CD4-positive, alpha-beta T cell (primary cell): ENCODE data around the gene SCAMP3. TPM values are rescaled to one million over a fixed set of nuclear protein-coding genes. Genes with fewer than 3 reads are reported as not detected.
A peak's percentile ranks its signal among the peaks of the same experiment; 100 is the strongest.
"Not testable (repeated sequence)": the region's sequence is repeated elsewhere in the genome, so short reads cannot be mapped to it uniquely, and the experiment has no call there.

Experiments used
- ATAC-seq: fragments of 200-7000 bp; cut with Tn5 transposase; one replicate; pipeline ENCODE4 v1.10.0; 2022; ENCODE audit warnings: mild to moderate bottlenecking; ENCODE audit not compliant: poor library complexity
- CTCF ChIA-PET: fragments of 350-600 bp; sonication (Branson Sonifier 250); formaldehyde crosslinking; loops from one replicate; lab custom pipeline; 2021; ENCODE audit warnings: antibody characterized with exemption, inconsistent platforms; lab: Charles Lee
- POLR2A ChIA-PET: fragments of 350-600 bp; sonication (Branson Sonifier 250); formaldehyde crosslinking; loops from one replicate; lab custom pipeline; 2021; ENCODE audit warnings: antibody characterized with exemption, inconsistent platforms; lab: Charles Lee
- DNase-seq, 14 experiments: peaks; one replicate each; pipeline ENCODE4 v3.0.0-alpha.2; 2013 to 2020; ENCODE audit warnings: mixed read lengths in 2 of 14
- H3K27ac ChIP-seq, 2 donors: one replicate each; pipeline versions ENCODE4 v1.5.1 to v1.7.0; 2013; ENCODE audit warnings: low read length in 2 of 2, low read depth in 1 of 2, mild to moderate bottlenecking in 1 of 2
- H3K27me3 ChIP-seq, 2 experiments: 1 replicate in 1 of 2; 2 replicates in 1 of 2; pipeline versions ENCODE4 v1.6.1 to v1.7.0; 2013; ENCODE audit warnings: low read length in 2 of 2, control low read depth in 1 of 2, mild to moderate bottlenecking in 1 of 2, moderate library complexity in 1 of 2; ENCODE audit not compliant: insufficient read depth in 2 of 2, control insufficient read depth in 1 of 2
- H3K36me3 ChIP-seq: one replicate; pipeline ENCODE4 v1.6.1; 2013; ENCODE audit warnings: low read length, control low read depth; ENCODE audit not compliant: insufficient read depth
- H3K4me1 ChIP-seq: one replicate; pipeline ENCODE4 v1.6.1; 2013; ENCODE audit warnings: low read length, control low read depth; ENCODE audit not compliant: insufficient read depth
- H3K4me3 ChIP-seq: one replicate; pipeline ENCODE4 v1.5.1; 2013; ENCODE audit warnings: mild to moderate bottlenecking, low read length, moderate library complexity
- H3K9me3 ChIP-seq, 2 experiments: 1 replicate in 1 of 2; 2 replicates in 1 of 2; pipeline versions ENCODE4 v1.6.1 to v1.7.0; 2013; ENCODE audit warnings: low read length in 2 of 2, mild to moderate bottlenecking in 2 of 2, control low read depth in 1 of 2, moderate library complexity in 1 of 2; ENCODE audit not compliant: control insufficient read depth in 1 of 2, insufficient read depth in 1 of 2
- H3K27ac Mint-ChIP-seq: one replicate; pipeline ENCODE4 v1.8.0; 2020; ENCODE audit warnings: mixed read lengths
- H3K27me3 Mint-ChIP-seq: one replicate; pipeline ENCODE4 v1.8.0; 2021; ENCODE audit warnings: mixed read lengths
- H3K36me3 Mint-ChIP-seq: one replicate; pipeline ENCODE4 v1.8.0; 2021; ENCODE audit warnings: low read depth, mixed read lengths
- H3K4me1 Mint-ChIP-seq: one replicate; pipeline ENCODE4 v1.8.0; 2021; ENCODE audit warnings: low read depth, mixed read lengths
- H3K4me3 Mint-ChIP-seq: one replicate; pipeline ENCODE4 v1.8.0; 2020; ENCODE audit warnings: mild to moderate bottlenecking, mixed read lengths
- H3K9me3 Mint-ChIP-seq: one replicate; pipeline ENCODE4 v1.8.0; 2020; ENCODE audit warnings: mixed read lengths
- CTCF ChIP-seq: fragments of 200-600 bp; IDR thresholded peaks from one replicate; pipeline ENCODE4 v1.8.0; 2022; ENCODE audit warnings: antibody characterized with exemption, mild to moderate bottlenecking
- intact Hi-C, 2 experiments: fragments of 100-400 bp; cut with DNase I in 1 of 2; cut with micrococcal nuclease in 1 of 2; formaldehyde crosslinking; loops; one replicate each; pipeline versions ENCODE4 v1.15.1 to v1.9.0; 2023 to 2025; cut with DNase I, micrococcal nuclease
- total RNA-seq, 174 experiments: library from RNA in 2 of 174; stranded (reverse) in 2 of 174; gene quantifications; one replicate each; pipeline ENCODE4 v1.2.3 and lab custom pipeline; 2021 to 2026

Gene SCAMP3
- total RNA-seq, 2 experiments from 2014 or later, result 54.8 to 55.6 TPM

DNA sequence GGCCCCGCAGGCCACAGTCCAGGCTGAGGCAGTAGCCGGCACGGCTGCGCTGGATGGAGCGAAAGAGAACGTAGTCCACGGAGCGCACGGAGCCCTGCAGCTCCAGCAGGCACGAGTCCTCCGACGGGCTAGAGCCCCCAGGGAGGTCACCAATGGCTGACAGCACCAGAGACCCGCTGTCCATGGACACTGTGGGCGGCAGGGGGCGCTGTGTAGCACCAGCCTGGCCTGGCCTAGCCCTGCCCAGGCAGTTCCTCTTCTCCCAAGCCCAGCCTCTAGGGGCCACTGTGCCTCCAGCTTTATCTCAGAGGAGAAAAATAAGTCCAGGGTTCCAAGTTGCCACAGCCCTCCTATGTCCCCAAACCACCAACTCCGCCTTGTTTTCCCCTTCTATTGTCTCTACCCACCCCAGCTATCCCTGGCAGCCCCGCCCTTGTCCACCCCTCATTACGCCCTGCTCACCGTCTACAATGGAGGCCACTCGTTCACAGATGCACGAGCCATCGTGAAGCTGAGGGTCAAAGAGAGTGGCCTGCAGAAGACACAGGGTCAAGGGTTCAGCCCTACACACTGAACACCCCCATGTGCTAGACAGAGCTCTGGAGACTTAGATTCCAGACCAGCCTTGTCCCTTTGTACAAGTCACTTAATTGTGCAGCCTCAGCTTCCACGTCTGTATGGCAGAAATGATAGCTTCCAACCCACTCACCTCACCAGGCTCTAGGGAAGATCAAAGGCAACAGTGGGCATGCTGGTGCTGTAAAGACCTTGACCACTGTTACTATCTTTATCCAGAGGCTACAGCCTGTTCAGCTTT, 11.3 kb downstream of the SCAMP3 start:
- H3K4me1 ChIP-seq, result peaks cover 37% of the 10 kb centered on the region
- no peaks in the 10 kb centered on the region for H3K9me3 ChIP-seq
- peak; percentile 100 for TF ChIP-seq CTCF
- H3K27ac ChIP-seq, result no peak overlapping the region
- no peaks in the 10 kb centered on the region for H3K27me3 ChIP-seq
- DNase-seq (peak; percentile 93 to 98 (median 96)), ATAC-seq (peak; percentile 96)
- Mint-ChIP-seq H3K27me3 (no peaks in the 10 kb centered on the region), H3K4me1 (peaks cover 23% of the 10 kb centered on the region), H3K36me3 (no peaks in the 10 kb centered on the region), H3K4me3 (peak overlapping the region; percentile 67), H3K9me3 (no peaks in the 10 kb centered on the region), H3K27ac (peak overlapping the region; percentile 16)
- ChIA-PET CTCF (interaction anchor here (0.5 to 4.4 kb wide), 49 partner anchors 9 to 609 kb away, joined by 3 to 114 read pairs (median 5); partner anchors contain the start of genes CLK2, FDPS, HCN3 and KRTCAP2), POLR2A (interaction anchor here (0.6 to 5.3 kb wide), 9 partner anchors 11 to 345 kb away, joined by 3 to 51 read pairs (median 3); partner anchors contain the start of genes CLK2, FDPS, KRTCAP2 and MTX1)
- no peaks in the 10 kb centered on the region for H3K36me3 ChIP-seq
- intact Hi-C loops, result loop anchor here (1.0 to 10.0 kb wide), 5 partner anchors 58 to 343 kb away; partner anchors contain the start of gene FDPS (in 1 of the 2)
- peak overlapping the region; percentile 60 for H3K4me3 ChIP-seq

DNA sequence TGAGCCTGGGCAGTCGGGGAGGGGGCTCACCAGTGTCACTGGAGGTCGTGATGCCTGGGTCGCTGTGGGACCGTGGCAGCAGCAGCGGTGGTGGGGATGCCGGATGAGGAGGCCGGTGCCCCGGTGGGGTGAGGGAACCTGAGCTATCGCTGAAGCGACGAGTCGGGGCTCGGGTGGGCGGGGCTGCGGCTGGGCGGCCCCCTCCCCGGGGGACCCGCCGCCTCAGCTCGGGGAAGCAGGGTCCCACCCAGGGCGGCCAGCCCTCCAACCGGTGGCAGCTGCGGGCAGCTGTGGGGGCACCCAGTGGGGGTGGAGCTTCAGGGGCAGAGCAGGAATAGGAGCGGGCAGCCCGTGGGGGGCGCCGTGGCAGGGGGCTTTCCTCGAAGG, 11.9 kb downstream of the SCAMP3 start:
- peak overlapping the region; percentile 67 for H3K4me3 Mint-ChIP-seq
- ChIA-PET CTCF (interaction anchor here (0.6 to 4.4 kb wide), 34 partner anchors 9 to 610 kb away, joined by 3 to 114 read pairs (median 6); partner anchors contain the start of genes CLK2, FDPS, HCN3 and KRTCAP2), POLR2A (interaction anchor here (0.6 to 5.3 kb wide), 9 partner anchors 11 to 346 kb away, joined by 3 to 51 read pairs (median 3); partner anchors contain the start of genes CLK2, FDPS, KRTCAP2 and RUSC1)
- no peaks in the 10 kb centered on the region for H3K36me3 ChIP-seq
- ATAC-seq (peak; percentile 1), DNase-seq (no peak)
- TF ChIP-seq CTCF, result no peak
- H3K27me3 Mint-ChIP-seq, result no peaks in the 10 kb centered on the region
- peaks cover 32% of the 10 kb centered on the region for H3K4me1 ChIP-seq
- H3K4me3 ChIP-seq, result peak overlapping the region; percentile 60
- H3K27me3 ChIP-seq, result no peaks in the 10 kb centered on the region
- H3K36me3 Mint-ChIP-seq, result no peaks in the 10 kb centered on the region
- H3K27ac Mint-ChIP-seq, result peak overlapping the region; percentile 16
- peaks cover 24% of the 10 kb centered on the region for H3K4me1 Mint-ChIP-seq
- intact Hi-C loops, result loop anchor here (1.0 to 10.0 kb wide), 5 partner anchors 59 to 344 kb away; partner anchors contain the start of gene FDPS (in 1 of the 2)
- no peaks in the 10 kb centered on the region for H3K9me3 ChIP-seq
- H3K9me3 Mint-ChIP-seq, result no peaks in the 10 kb centered on the region
- no peak overlapping the region for H3K27ac ChIP-seq

DNA sequence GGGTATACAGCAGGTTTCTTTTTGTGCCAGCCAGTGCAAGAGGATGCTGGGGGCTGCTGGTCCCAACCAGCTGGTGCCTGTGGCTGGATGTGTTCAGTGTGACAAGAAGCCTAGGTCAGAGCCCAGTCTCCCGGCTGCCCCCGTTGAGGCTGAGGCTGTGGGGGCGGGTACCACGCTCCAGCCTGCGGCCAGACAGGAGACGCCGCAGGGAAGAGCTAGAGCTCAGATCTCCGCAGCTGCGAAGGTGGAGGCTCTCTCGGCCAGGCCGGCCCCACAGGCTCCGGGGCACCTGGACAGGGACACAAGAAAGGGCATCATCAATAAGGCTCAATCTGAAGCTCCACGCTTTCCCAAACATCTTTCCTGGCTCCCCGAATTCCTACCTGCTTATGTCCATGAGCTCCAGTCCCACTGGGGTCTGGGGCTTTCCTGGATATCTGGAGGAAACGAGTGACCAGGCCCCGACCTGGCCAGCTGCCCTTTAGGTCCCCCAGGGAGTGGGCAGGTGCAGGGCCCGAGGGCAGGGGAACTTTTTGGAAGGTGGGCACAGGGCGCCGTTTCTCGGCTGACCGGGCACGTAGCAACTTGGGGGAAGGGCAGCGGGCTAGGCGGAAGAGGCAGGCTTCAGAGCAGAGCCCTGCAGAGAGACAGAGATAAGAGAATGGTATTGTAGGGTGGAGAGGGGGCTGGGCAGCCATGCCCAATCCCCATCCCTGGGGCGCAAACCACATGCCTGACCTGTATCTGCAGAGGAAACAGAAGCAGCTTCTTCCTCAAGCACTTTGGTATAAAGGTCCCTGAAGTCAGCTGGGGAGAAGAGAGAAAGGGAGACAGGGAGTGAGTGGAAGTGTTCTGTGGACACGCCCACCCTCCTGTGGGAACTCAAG, 14.2 kb downstream of the SCAMP3 start:
- Mint-ChIP-seq H3K4me3 (no peak overlapping the region), H3K4me1 (peaks cover 31% of the 10 kb centered on the region), H3K27me3 (peaks cover 5% of the 10 kb centered on the region), H3K9me3 (no peaks in the 10 kb centered on the region), H3K36me3 (peaks cover 6% of the 10 kb centered on the region), H3K27ac (no peak overlapping the region)
- Histone ChIP-seq H3K27ac (no peak overlapping the region), H3K4me3 (no peak overlapping the region), H3K4me1 (peaks cover 33% of the 10 kb centered on the region), H3K36me3 (no peaks in the 10 kb centered on the region), H3K27me3 (no peaks in the 10 kb centered on the region), H3K9me3 (no peaks in the 10 kb centered on the region)
- no peak for DNase-seq
- intact Hi-C loops, result no loop called here
- ChIA-PET POLR2A (no interaction called here), CTCF (interaction anchor here (1.0 to 1.3 kb wide), 2 partner anchors 76 to 101 kb away, joined by 3 to 4 read pairs; no protein-coding TSS in a partner anchor)
- no peak for ATAC-seq
- no peak for TF ChIP-seq CTCF

DNA sequence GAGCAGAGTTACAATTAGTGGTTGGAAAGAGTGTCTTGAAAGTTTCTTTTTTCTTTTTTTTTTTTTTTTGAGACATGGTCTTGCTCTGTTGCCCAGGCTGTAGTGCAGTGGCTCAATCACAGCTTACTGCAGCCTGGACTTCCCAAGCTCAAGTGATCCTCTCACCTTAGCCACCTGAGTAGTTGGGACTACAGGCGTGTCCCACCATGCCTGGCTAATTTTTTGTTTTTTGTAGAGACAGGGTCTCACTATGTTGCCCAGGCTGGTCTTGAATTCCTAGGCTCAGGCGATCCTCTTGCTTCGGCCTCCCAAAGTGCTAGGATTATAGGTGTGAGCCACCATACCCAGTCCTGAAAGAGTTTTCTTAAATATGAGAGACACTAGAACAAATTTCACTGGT, 15.4 kb downstream of the SCAMP3 start:
- intact Hi-C loops, H3K27ac Mint-ChIP-seq, H3K27me3 ChIP-seq, POLR2A ChIA-PET, H3K27ac ChIP-seq, H3K9me3 Mint-ChIP-seq, ATAC-seq, H3K9me3 ChIP-seq, H3K36me3 ChIP-seq, H3K36me3 Mint-ChIP-seq, H3K4me3 ChIP-seq, DNase-seq, H3K27me3 Mint-ChIP-seq: not testable (repeated sequence)
- Mint-ChIP-seq H3K4me1 (peaks cover 40% of the 10 kb centered on the region), H3K4me3 (peak overlapping the region; percentile 35)
- peaks cover 41% of the 10 kb centered on the region for H3K4me1 ChIP-seq
- CTCF ChIA-PET, result interaction anchor here (1.0 to 1.3 kb wide), 2 partner anchors 77 to 102 kb away, joined by 3 to 4 read pairs; no protein-coding TSS in a partner anchor
